Measurements from ENCODE around the gene MACROD2.

Gene MACROD2

GRCh38 chr20:14745830-14746229, 750.5 kb downstream of the MACROD2 start:
- TF ChIP-seq POLR2AphosphoS5 (IDR thresholded peaks at IDR 0.05; ENCODE audit: low read depth, low read length) (no peak), FOXP2 (optimal IDR thresholded peaks at IDR 0.05; ENCODE audit: borderline replicate concordance, extremely low read depth, extremely low read length, insufficient read depth) (no peak), SIN3A (IDR thresholded peaks at IDR 0.05; ENCODE audit: borderline replicate concordance, insufficient read depth, low read length) (no peak), REST (IDR thresholded peaks at IDR 0.05; ENCODE audit: insufficient read depth in 1 of 2, low read depth in 2 of 2, low read length in 2 of 2) (no peak), TAF1 (IDR thresholded peaks at IDR 0.05; ENCODE audit: borderline replicate concordance, insufficient read depth, low read length) (no peak)

GRCh38 chr20:14751191-14751590, 755.9 kb downstream of the MACROD2 start:
- TF ChIP-seq POLR2AphosphoS5 (IDR thresholded peaks at IDR 0.05; ENCODE audit: low read depth, low read length): no peak
- no peak for TF ChIP-seq REST (IDR thresholded peaks at IDR 0.05; ENCODE audit: insufficient read depth in 1 of 2, low read depth in 2 of 2, low read length in 2 of 2)
- TF ChIP-seq FOXP2 (optimal IDR thresholded peaks at IDR 0.05; ENCODE audit: borderline replicate concordance, extremely low read depth, extremely low read length, insufficient read depth): no peak
- no peak for TF ChIP-seq SIN3A (IDR thresholded peaks at IDR 0.05; ENCODE audit: borderline replicate concordance, insufficient read depth, low read length)
- no peak for TF ChIP-seq TAF1 (IDR thresholded peaks at IDR 0.05; ENCODE audit: borderline replicate concordance, insufficient read depth, low read length)

- no peak for TF ChIP-seq POLR2AphosphoS5 (IDR thresholded peaks at IDR 0.05; ENCODE audit: low read depth, low read length)
- no peak for TF ChIP-seq SIN3A (IDR thresholded peaks at IDR 0.05; ENCODE audit: borderline replicate concordance, insufficient read depth, low read length)
- no peak for TF ChIP-seq REST (IDR thresholded peaks at IDR 0.05; ENCODE audit: insufficient read depth in 1 of 2, low read depth in 2 of 2, low read length in 2 of 2)
- no peak for TF ChIP-seq FOXP2 (optimal IDR thresholded peaks at IDR 0.05; ENCODE audit: borderline replicate concordance, extremely low read depth, extremely low read length, insufficient read depth)
- no peak for TF ChIP-seq TAF1 (IDR thresholded peaks at IDR 0.05; ENCODE audit: borderline replicate concordance, insufficient read depth, low read length)
Measured at GRCh38 chr20:14757728-14758127, 762.4 kb downstream of the MACROD2 start.

GRCh38 chr20:14758356-14758755, 763.0 kb downstream of the MACROD2 start:
- no peak for TF ChIP-seq REST (IDR thresholded peaks at IDR 0.05; ENCODE audit: insufficient read depth in 1 of 2, low read depth in 2 of 2, low read length in 2 of 2)
- no peak for TF ChIP-seq FOXP2 (optimal IDR thresholded peaks at IDR 0.05; ENCODE audit: borderline replicate concordance, extremely low read depth, extremely low read length, insufficient read depth)
- no peak for TF ChIP-seq POLR2AphosphoS5 (IDR thresholded peaks at IDR 0.05; ENCODE audit: low read depth, low read length)
- TF ChIP-seq SIN3A (IDR thresholded peaks at IDR 0.05; ENCODE audit: borderline replicate concordance, insufficient read depth, low read length): no peak
- TF ChIP-seq TAF1 (IDR thresholded peaks at IDR 0.05; ENCODE audit: borderline replicate concordance, insufficient read depth, low read length): no peak

- TF ChIP-seq REST (IDR thresholded peaks at IDR 0.05; ENCODE audit: insufficient read depth in 1 of 2, low read depth in 2 of 2, low read length in 2 of 2): no peak
- no peak for TF ChIP-seq POLR2AphosphoS5 (IDR thresholded peaks at IDR 0.05; ENCODE audit: low read depth, low read length)
- no peak for TF ChIP-seq TAF1 (IDR thresholded peaks at IDR 0.05; ENCODE audit: borderline replicate concordance, insufficient read depth, low read length)
- no peak for TF ChIP-seq FOXP2 (optimal IDR thresholded peaks at IDR 0.05; ENCODE audit: borderline replicate concordance, extremely low read depth, extremely low read length, insufficient read depth)
- no peak for TF ChIP-seq SIN3A (IDR thresholded peaks at IDR 0.05; ENCODE audit: borderline replicate concordance, insufficient read depth, low read length)
Measured at GRCh38 chr20:14759979-14760378, 764.7 kb downstream of the MACROD2 start.
